HG03025 (cell line): ENCODE measurements around the gene GAP43.

Experiments
- ATAC-seq: cut with Tn5 transposase; IDR thresholded peaks from one replicate; pipeline ENCODE4 v1.9.1; 2021; ENCODE audit warnings: mild to moderate bottlenecking, moderate library complexity; ENCODE audit not compliant: unreplicated experiment, low FRiP score

GAP43 gene

GRCh38 chr3:115659253-115660220 is 36.2 kb downstream of the GAP43 start:
- ATAC-seq: peak; percentile 31

- ATAC-seq: no peak
These were observed 37.5 kb downstream of the GAP43 start for GRCh38 chr3:115660646-115661337.

GRCh38 chr3:115662356-115662755 is 39.0 kb downstream of the GAP43 start:
- no peak for ATAC-seq

GRCh38 chr3:115663414-115663813 is 40.1 kb downstream of the GAP43 start:
- no peak for ATAC-seq

- ATAC-seq: no peak
These were observed 42.8 kb downstream of the GAP43 start for GRCh38 chr3:115666081-115666480.

- no peak for ATAC-seq
These were observed 43.8 kb downstream of the GAP43 start for GRCh38 chr3:115666920-115667737.

- no peak for ATAC-seq
These were observed 44.4 kb downstream of the GAP43 start for GRCh38 chr3:115667738-115668065.

GRCh38 chr3:115670911-115671310 is 47.6 kb downstream of the GAP43 start:
- no peak for ATAC-seq

GRCh38 chr3:115671761-115672455 is 48.6 kb downstream of the GAP43 start:
- ATAC-seq: no peak

GRCh38 chr3:115673881-115674280 is 50.6 kb downstream of the GAP43 start:
- no peak for ATAC-seq

GRCh38 chr3:115676336-115676735 is 53.0 kb downstream of the GAP43 start:
- no peak for ATAC-seq

GRCh38 chr3:115680803-115681345 is 57.6 kb downstream of the GAP43 start:
- ATAC-seq: no peak

GRCh38 chr3:115681736-115682135 is 58.4 kb downstream of the GAP43 start:
- ATAC-seq: no peak

GRCh38 chr3:115683305-115683704 is 60.0 kb downstream of the GAP43 start:
- ATAC-seq: no peak

- no peak for ATAC-seq
These were observed 60.5 kb downstream of the GAP43 start for GRCh38 chr3:115683773-115684172.

- peak; percentile 55 for ATAC-seq
These were observed 61.8 kb downstream of the GAP43 start for GRCh38 chr3:115685097-115685496.

GRCh38 chr3:115687721-115688120 is 64.4 kb downstream of the GAP43 start:
- no peak for ATAC-seq

- no peak for ATAC-seq
These were observed 65.1 kb downstream of the GAP43 start for GRCh38 chr3:115688418-115688817.

- ATAC-seq: no peak
These were observed 66.6 kb downstream of the GAP43 start for GRCh38 chr3:115689928-115690327.

- ATAC-seq: no peak
These were observed 68.7 kb downstream of the GAP43 start for GRCh38 chr3:115691964-115692363.
